Measurements from ENCODE around the gene C1QTNF2. TPM values are rescaled to one million over a fixed set of nuclear protein-coding genes. Genes with fewer than 3 reads are reported as not detected.

C1QTNF2 gene
- total RNA-seq, 4 donors from 2014 or later: 1.1 TPM; not detected in 2

DNA sequence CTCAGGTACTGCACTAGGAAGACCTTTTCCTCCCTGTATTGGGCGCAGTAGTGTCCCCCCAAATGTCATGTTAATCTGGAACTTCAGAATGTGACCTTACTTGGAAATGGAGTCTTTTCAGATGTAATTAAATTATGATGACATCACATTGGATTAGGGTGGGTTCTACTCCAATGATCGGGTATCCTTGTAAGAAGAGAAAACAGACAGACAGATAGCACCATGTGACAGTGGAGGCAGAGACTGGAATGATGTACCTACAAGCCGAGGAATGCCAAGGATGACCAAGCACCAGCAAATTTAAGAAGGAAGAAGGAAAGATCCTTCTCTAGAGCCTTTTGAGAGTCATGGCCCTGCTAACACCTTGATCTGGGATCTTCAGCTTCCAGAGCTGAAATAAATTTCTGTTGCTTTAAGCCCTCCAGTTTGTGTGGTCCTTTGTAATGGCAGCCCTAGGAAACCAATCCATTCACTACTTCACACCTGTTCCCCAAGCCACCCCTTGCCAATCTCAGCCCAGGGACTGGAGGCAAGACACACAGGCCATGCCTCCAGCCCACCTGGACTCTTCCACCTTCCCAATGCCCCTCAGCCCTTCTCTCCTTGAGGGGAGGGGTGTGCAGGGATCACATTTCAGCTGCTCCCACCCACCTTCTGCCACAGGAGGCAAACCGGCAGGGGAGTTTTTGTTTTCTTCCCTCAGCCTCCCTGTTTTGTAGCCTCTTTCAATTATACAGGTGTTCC lies 59.7 kb downstream of the C1QTNF2 start:
- Histone ChIP-seq H3K4me3 (replicated peaks in 1 of 3) (no peak overlapping the region), H3K4me1 (peaks cover 6 to 11% of the 10 kb centered on the region in 2 donors), H3K36me3 (no peaks in the 10 kb centered on the region), H3K9me3 (no peaks in the 10 kb centered on the region), H3K27ac (peak overlapping the region; percentile 24 to 82 (median 78)), H3K27me3 (no peaks in the 10 kb centered on the region)
- WGBS, 2 donors: 94% methylated on average over 4 of the region's 4 CpGs
- intact Hi-C loops (cut with DNase I): no loop called here
- TF ChIP-seq, protein P1, sequence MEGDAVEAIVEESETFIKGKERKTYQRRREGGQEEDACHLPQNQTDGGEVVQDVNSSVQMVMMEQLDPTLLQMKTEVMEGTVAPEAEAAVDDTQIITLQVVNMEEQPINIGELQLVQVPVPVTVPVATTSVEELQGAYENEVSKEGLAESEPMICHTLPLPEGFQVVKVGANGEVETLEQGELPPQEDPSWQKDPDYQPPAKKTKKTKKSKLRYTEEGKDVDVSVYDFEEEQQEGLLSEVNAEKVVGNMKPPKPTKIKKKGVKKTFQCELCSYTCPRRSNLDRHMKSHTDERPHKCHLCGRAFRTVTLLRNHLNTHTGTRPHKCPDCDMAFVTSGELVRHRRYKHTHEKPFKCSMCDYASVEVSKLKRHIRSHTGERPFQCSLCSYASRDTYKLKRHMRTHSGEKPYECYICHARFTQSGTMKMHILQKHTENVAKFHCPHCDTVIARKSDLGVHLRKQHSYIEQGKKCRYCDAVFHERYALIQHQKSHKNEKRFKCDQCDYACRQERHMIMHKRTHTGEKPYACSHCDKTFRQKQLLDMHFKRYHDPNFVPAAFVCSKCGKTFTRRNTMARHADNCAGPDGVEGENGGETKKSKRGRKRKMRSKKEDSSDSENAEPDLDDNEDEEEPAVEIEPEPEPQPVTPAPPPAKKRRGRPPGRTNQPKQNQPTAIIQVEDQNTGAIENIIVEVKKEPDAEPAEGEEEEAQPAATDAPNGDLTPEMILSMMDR (IDR thresholded peaks at IDR 0.05): no peak
- no peak for TF ChIP-seq POLR2A (IDR thresholded peaks at IDR 0.05)
- no peak for DNase-seq

DNA sequence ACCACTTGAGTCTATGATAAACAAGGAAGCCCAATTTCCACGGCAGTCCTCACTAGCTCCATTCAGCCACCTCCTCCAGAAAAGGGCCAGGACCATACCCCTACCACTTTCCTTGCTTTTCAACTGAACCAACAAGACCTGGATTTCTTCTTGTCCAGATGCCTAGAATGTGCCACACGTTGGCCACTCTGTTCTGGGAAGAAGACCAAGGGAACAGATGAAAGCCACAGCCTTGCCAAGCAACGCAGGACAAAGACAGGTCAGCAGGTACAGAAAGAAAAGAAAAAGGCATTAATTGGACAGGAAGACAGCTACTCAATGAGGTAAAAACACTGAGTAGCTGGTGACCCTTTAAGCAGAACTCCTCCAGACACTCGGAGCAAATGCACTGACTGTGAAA lies 60.3 kb downstream of the C1QTNF2 start:
- TF ChIP-seq POLR2A (IDR thresholded peaks at IDR 0.05): no peak
- TF ChIP-seq, protein P1 (IDR thresholded peaks at IDR 0.05): no peak
- no peaks in the 10 kb centered on the region for H3K9me3 ChIP-seq
- H3K36me3 ChIP-seq: no peaks in the 10 kb centered on the region
- no peak overlapping the region for H3K4me3 ChIP-seq (replicated peaks in 1 of 3)
- H3K4me1 ChIP-seq: peaks cover 4 to 9% of the 10 kb centered on the region in 2 donors
- intact Hi-C loops (cut with DNase I): no loop called here
- peak overlapping the region in 1 of 3 donors; percentile 15 for H3K27ac ChIP-seq
- H3K27me3 ChIP-seq: no peaks in the 10 kb centered on the region
- WGBS, 2 donors: 73 to 87% methylated on average over 4 of the region's 4 CpGs
- peak in 1 of 2 donors; percentile 17 for DNase-seq

DNA sequence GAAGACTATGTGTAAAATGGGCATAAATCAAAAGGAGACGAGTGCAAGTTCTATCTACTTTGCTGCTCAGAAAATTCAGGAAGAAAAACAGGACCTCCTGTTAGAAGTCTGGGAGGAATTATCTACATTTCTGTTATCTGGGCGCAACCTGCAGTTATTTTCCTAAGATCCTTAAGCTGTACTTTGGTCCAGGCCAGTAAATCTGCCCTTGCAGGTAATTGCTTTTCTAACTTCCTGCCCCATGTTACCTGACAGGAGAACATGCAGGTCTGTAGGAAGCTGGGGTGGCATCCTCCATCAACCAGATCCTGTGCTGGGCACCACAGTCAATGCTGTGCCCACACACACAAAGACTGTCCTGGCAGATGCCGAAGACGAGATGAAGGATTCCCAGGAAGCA lies 63.7 kb downstream of the C1QTNF2 start:
- 93 to 100% methylated on average over 4 of the region's 4 CpGs for WGBS, 2 donors
- no peak for DNase-seq
- Histone ChIP-seq H3K4me1 (peaks cover 4 to 9% of the 10 kb centered on the region in 2 donors), H3K27me3 (no peaks in the 10 kb centered on the region), H3K4me3 (replicated peaks in 1 of 3) (no peak overlapping the region), H3K27ac (no peak overlapping the region), H3K9me3 (no peaks in the 10 kb centered on the region), H3K36me3 (no peaks in the 10 kb centered on the region)
- intact Hi-C loops (cut with DNase I): no loop called here
- TF ChIP-seq, protein P1 (IDR thresholded peaks at IDR 0.05): no peak
- TF ChIP-seq POLR2A (IDR thresholded peaks at IDR 0.05): no peak

DNA sequence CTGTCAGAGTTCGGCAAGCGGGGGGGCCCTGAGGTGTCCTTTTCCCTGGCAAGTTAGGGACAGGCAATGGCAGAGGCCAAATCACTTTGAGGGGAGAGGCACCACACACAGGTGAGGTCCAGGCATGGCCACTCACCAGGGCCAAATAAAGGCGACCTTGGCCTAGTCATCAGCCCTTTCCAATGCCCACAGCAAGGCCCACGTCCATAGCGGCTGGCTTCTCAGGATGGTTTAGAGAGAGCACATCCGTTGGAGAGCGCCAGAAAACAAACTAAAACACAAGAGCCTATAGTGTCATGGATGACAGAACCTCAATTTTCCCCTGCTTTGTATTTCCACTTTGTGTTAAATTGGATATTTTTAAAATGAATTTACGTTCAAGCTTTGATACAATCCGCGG lies 65.1 kb downstream of the C1QTNF2 start:
- Histone ChIP-seq H3K4me1 (no peaks in the 10 kb centered on the region), H3K36me3 (no peaks in the 10 kb centered on the region), H3K4me3 (replicated peaks in 1 of 3) (no peak overlapping the region), H3K9me3 (no peaks in the 10 kb centered on the region), H3K27ac (no peak overlapping the region), H3K27me3 (no peaks in the 10 kb centered on the region)
- intact Hi-C loops (cut with DNase I): no loop called here
- TF ChIP-seq POLR2A (IDR thresholded peaks at IDR 0.05): no peak
- TF ChIP-seq, protein P1 (IDR thresholded peaks at IDR 0.05): no peak
- WGBS, 2 donors: 88 to 90% methylated on average over 10 of the region's 10 CpGs
- no peak for DNase-seq

DNA sequence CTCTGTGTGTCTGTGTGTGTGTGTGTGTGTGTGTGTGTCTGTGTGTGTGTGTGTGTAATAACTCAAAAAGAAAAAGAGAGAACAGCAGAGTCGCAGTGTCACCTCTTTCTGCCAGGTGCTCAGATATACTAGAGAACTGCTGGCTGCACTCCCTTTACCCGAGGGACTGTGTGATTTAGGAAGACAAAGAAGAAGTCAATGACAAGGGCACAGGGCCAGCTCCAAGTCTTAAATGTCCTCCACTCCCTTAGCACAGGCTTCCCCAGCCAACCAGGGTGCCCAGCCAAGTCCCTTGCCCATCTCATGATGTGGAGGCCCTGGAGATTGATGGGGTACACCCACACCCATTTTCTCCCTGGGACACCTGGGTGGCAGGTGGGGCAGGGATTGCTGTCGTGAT lies 66.7 kb downstream of the C1QTNF2 start:
- DNase-seq: no peak
- Histone ChIP-seq H3K36me3 (no peaks in the 10 kb centered on the region), H3K4me3 (replicated peaks in 1 of 3) (no peak overlapping the region), H3K27ac (no peak overlapping the region), H3K4me1 (no peaks in the 10 kb centered on the region), H3K27me3 (no peaks in the 10 kb centered on the region), H3K9me3 (no peaks in the 10 kb centered on the region)
- no peak for TF ChIP-seq POLR2A (IDR thresholded peaks at IDR 0.05)
- TF ChIP-seq, protein P1 (IDR thresholded peaks at IDR 0.05): no peak
- intact Hi-C loops (cut with DNase I): no loop called here
- WGBS, 2 donors: 72 to 80% methylated on average over 2 to 3 of the region's 3 CpGs

All from thyroid gland (tissue), 4 donors.